Measurements from ENCODE around the gene SIGLEC12.

The SIGLEC12 gene

DNA sequence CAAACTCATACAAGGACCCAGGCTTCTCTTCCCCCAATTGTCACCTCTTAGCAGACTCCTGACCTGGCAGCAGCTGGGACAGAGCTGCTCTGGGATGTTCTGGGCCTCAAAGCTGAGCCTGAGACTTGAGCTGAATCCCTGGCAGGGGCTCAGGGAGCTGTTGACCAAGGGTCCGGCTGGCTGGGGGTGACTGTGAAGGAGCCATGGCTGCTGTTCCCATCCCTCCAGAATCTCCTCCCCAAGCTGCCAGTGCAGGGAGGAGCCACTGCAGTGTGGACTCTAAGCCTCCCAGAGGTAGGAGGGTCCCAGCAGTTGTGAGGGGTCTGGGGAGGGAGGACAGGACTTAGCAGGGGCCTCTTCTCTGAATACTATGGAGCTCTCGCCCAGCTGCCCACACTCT is 27.7 kb upstream of the SIGLEC12 start:
- Histone ChIP-seq H3K23ac (ENCODE audit: low read length in 2 of 2) (no peak overlapping the region), H3K36me3 (ENCODE audit: control insufficient read depth in 1 of 2, insufficient read depth in 2 of 2, low read depth in 1 of 2, low read length in 2 of 2) (no peaks in the 10 kb centered on the region), H2AK5ac (ENCODE audit: low read length, severe bottlenecking) (no peak overlapping the region), H3K9me3 (ENCODE audit: control insufficient read depth, low read length) (no peaks in the 10 kb centered on the region), H3K14ac (ENCODE audit: low read length in 2 of 2) (no peak overlapping the region), H3K4me1 (ENCODE audit: control insufficient read depth, insufficient read depth, low read depth, low read length) (no peaks in the 10 kb centered on the region), H2BK120ac (ENCODE audit: low read depth, low read length) (no peak overlapping the region), H3K27me3 (ENCODE audit: control insufficient read depth in 1 of 2, insufficient read depth in 1 of 2, low read length in 2 of 2) (peaks cover 0 to 25% of the 10 kb centered on the region in 2 experiments), H4K91ac (ENCODE audit: low read length) (no peak overlapping the region), H3K4ac (ENCODE audit: low read depth in 1 of 2, low read length in 2 of 2) (no peak overlapping the region), H3K4me3 (ENCODE audit: insufficient read depth in 1 of 2, low read depth in 1 of 2, low read length in 2 of 2) (no peak overlapping the region), H3K27ac (ENCODE audit: low read length, poor library complexity, severe bottlenecking) (no peak overlapping the region), H2BK5ac (ENCODE audit: low read depth, low read length, poor library complexity, severe bottlenecking) (no peak overlapping the region), H4K8ac (ENCODE audit: low read length) (no peak overlapping the region), H2BK15ac (ENCODE audit: low read depth, poor library complexity, severe bottlenecking) (no peak overlapping the region), H3K18ac (ENCODE audit: low read depth in 1 of 2, low read length in 2 of 2) (no peak overlapping the region), H2BK12ac (ENCODE audit: low read length in 2 of 2) (no peak overlapping the region), H3K79me1 (replicated peaks; ENCODE audit: low read length, poor library complexity, severe bottlenecking) (no peaks in the 10 kb centered on the region), H3K4me2 (ENCODE audit: low read length, poor library complexity, severe bottlenecking) (no peak overlapping the region), H2AFZ (ENCODE audit: low read depth, low read length) (no peak overlapping the region), H3K9ac (ENCODE audit: low read length) (no peak overlapping the region)
- 81% methylated on average over 2 of the region's 2 CpGs for WGBS
- DNase-seq: no peak

DNA sequence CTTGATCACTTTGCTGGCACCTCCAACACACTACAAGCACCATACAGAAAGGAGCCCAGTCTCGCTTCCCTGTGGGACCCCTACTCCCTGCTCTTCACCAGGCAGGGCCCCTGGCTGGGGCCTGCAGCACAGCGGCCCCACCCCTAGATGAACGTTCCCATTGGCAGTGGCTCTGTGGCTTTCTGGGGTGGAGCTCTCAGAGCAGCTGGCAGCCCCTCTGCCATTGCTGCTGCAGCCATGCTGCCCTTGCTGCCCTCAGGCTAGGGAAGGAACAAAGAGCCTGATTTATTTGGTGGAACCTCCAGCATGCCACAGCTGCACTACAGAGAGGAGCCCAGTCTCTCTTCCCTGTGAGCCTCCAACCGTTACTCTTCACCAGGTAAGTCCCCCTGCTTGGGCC is 24.1 kb upstream of the SIGLEC12 start:
- Histone ChIP-seq H3K18ac (ENCODE audit: low read depth in 1 of 2, low read length in 2 of 2) (no peak overlapping the region), H3K4me1 (ENCODE audit: control insufficient read depth, insufficient read depth, low read depth, low read length) (no peaks in the 10 kb centered on the region), H3K79me1 (replicated peaks; ENCODE audit: low read length, poor library complexity, severe bottlenecking) (no peaks in the 10 kb centered on the region), H2BK15ac (ENCODE audit: low read depth, poor library complexity, severe bottlenecking) (no peak overlapping the region), H3K36me3 (ENCODE audit: control insufficient read depth in 1 of 2, insufficient read depth in 2 of 2, low read depth in 1 of 2, low read length in 2 of 2) (no peaks in the 10 kb centered on the region), H3K14ac (ENCODE audit: low read length in 2 of 2) (no peak overlapping the region), H2BK5ac (ENCODE audit: low read depth, low read length, poor library complexity, severe bottlenecking) (no peak overlapping the region), H3K9ac (ENCODE audit: low read length) (no peak overlapping the region), H2BK120ac (ENCODE audit: low read depth, low read length) (no peak overlapping the region), H3K23ac (ENCODE audit: low read length in 2 of 2) (no peak overlapping the region), H2AK5ac (ENCODE audit: low read length, severe bottlenecking) (no peak overlapping the region), H3K4me2 (ENCODE audit: low read length, poor library complexity, severe bottlenecking) (no peak overlapping the region), H3K4ac (ENCODE audit: low read depth in 1 of 2, low read length in 2 of 2) (no peak overlapping the region), H2BK12ac (ENCODE audit: low read length in 2 of 2) (no peak overlapping the region), H3K27ac (ENCODE audit: low read length, poor library complexity, severe bottlenecking) (no peak overlapping the region), H3K27me3 (ENCODE audit: control insufficient read depth in 1 of 2, insufficient read depth in 1 of 2, low read length in 2 of 2) (peaks cover 0 to 6% of the 10 kb centered on the region in 2 experiments), H4K8ac (ENCODE audit: low read length) (no peak overlapping the region), H2AFZ (ENCODE audit: low read depth, low read length) (no peak overlapping the region), H4K91ac (ENCODE audit: low read length) (no peak overlapping the region), H3K4me3 (ENCODE audit: insufficient read depth in 1 of 2, low read depth in 1 of 2, low read length in 2 of 2) (no peak overlapping the region), H3K9me3 (ENCODE audit: control insufficient read depth, low read length) (no peaks in the 10 kb centered on the region)
- WGBS: 66% methylated on average over 4 of the region's 4 CpGs
- no peak for DNase-seq

GRCh38 chr19:51524666-51525264 is 23.2 kb upstream of the SIGLEC12 start:
- Histone ChIP-seq H3K79me1 (replicated peaks; ENCODE audit: low read length, poor library complexity, severe bottlenecking) (no peaks in the 10 kb centered on the region), H2BK15ac (ENCODE audit: low read depth, poor library complexity, severe bottlenecking) (no peak overlapping the region)
- 68% methylated on average over 8 of the region's 8 CpGs for WGBS

DNA sequence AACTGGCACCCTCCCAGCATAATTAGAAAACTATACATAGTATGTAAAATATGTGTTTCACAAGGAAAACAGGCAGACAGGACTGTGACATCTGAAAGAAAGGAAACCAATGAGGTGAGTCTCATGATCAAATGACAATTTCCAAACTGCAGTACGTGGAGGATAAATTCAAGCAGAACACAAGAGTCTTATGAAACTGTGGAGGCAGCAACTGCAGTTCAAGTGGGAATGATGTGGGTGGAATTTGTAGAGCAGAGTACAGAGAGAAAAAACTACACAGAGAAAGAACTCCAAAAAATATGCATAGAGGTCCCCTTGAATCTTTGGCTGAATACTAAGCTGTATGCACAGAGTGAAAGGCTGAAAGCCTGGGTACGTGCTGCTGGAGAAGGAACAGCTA is 20.2 kb upstream of the SIGLEC12 start:
- H2BK5ac ChIP-seq (ENCODE audit: low read depth, low read length, poor library complexity, severe bottlenecking): no peak overlapping the region
- no peak overlapping the region for H3K18ac ChIP-seq (ENCODE audit: low read depth in 1 of 2, low read length in 2 of 2)
- WGBS: 20% methylated on average over 1 of the region's 2 CpGs
- no peak overlapping the region for H3K4ac ChIP-seq (ENCODE audit: low read depth in 1 of 2, low read length in 2 of 2)
- H3K9me3 ChIP-seq (ENCODE audit: control insufficient read depth, low read length): peaks cover 6% of the 10 kb centered on the region
- no peak overlapping the region for H3K23ac ChIP-seq (ENCODE audit: low read length in 2 of 2)
- DNase-seq: no peak
- H3K27me3 ChIP-seq (ENCODE audit: control insufficient read depth in 1 of 2, insufficient read depth in 1 of 2, low read length in 2 of 2): no peaks in the 10 kb centered on the region
- no peak overlapping the region for H2AK5ac ChIP-seq (ENCODE audit: low read length, severe bottlenecking)
- no peak overlapping the region for H2AFZ ChIP-seq (ENCODE audit: low read depth, low read length)
- no peaks in the 10 kb centered on the region for H3K36me3 ChIP-seq (ENCODE audit: control insufficient read depth in 1 of 2, insufficient read depth in 2 of 2, low read depth in 1 of 2, low read length in 2 of 2)
- H4K8ac ChIP-seq (ENCODE audit: low read length): no peak overlapping the region
- no peak overlapping the region for H3K9ac ChIP-seq (ENCODE audit: low read length)
- H3K4me3 ChIP-seq (ENCODE audit: insufficient read depth in 1 of 2, low read depth in 1 of 2, low read length in 2 of 2): no peak overlapping the region
- H3K4me1 ChIP-seq (ENCODE audit: control insufficient read depth, insufficient read depth, low read depth, low read length): no peaks in the 10 kb centered on the region
- no peak overlapping the region for H4K91ac ChIP-seq (ENCODE audit: low read length)
- H2BK12ac ChIP-seq (ENCODE audit: low read length in 2 of 2): no peak overlapping the region
- H3K79me1 ChIP-seq (replicated peaks; ENCODE audit: low read length, poor library complexity, severe bottlenecking): no peaks in the 10 kb centered on the region
- H3K14ac ChIP-seq (ENCODE audit: low read length in 2 of 2): no peak overlapping the region
- no peak overlapping the region for H2BK120ac ChIP-seq (ENCODE audit: low read depth, low read length)
- H2BK15ac ChIP-seq (ENCODE audit: low read depth, poor library complexity, severe bottlenecking): no peak overlapping the region
- H3K27ac ChIP-seq (ENCODE audit: low read length, poor library complexity, severe bottlenecking): no peak overlapping the region
- no peak overlapping the region for H3K4me2 ChIP-seq (ENCODE audit: low read length, poor library complexity, severe bottlenecking)

More at GRCh38 chr19:51524666-51525264, 23.2 kb upstream of the SIGLEC12 start:
- H2BK5ac ChIP-seq (ENCODE audit: low read depth, low read length, poor library complexity, severe bottlenecking): no peak overlapping the region
- H3K18ac ChIP-seq (ENCODE audit: low read depth in 1 of 2, low read length in 2 of 2): no peak overlapping the region
- no peaks in the 10 kb centered on the region for H3K27me3 ChIP-seq (ENCODE audit: control insufficient read depth in 1 of 2, insufficient read depth in 1 of 2, low read length in 2 of 2)
- no peak overlapping the region for H3K14ac ChIP-seq (ENCODE audit: low read length in 2 of 2)
- no peak overlapping the region for H2AFZ ChIP-seq (ENCODE audit: low read depth, low read length)
- H3K27ac ChIP-seq (ENCODE audit: low read length, poor library complexity, severe bottlenecking): no peak overlapping the region
- H3K4me3 ChIP-seq (ENCODE audit: insufficient read depth in 1 of 2, low read depth in 1 of 2, low read length in 2 of 2): no peak overlapping the region
- no peaks in the 10 kb centered on the region for H3K36me3 ChIP-seq (ENCODE audit: control insufficient read depth in 1 of 2, insufficient read depth in 2 of 2, low read depth in 1 of 2, low read length in 2 of 2)
- H4K91ac ChIP-seq (ENCODE audit: low read length): no peak overlapping the region
- no peak overlapping the region for H3K4ac ChIP-seq (ENCODE audit: low read depth in 1 of 2, low read length in 2 of 2)
- H3K4me2 ChIP-seq (ENCODE audit: low read length, poor library complexity, severe bottlenecking): no peak overlapping the region
- H3K9me3 ChIP-seq (ENCODE audit: control insufficient read depth, low read length): no peaks in the 10 kb centered on the region
- H4K8ac ChIP-seq (ENCODE audit: low read length): no peak overlapping the region
- H3K9ac ChIP-seq (ENCODE audit: low read length): no peak overlapping the region
- H2BK12ac ChIP-seq (ENCODE audit: low read length in 2 of 2): no peak overlapping the region
- no peak overlapping the region for H2BK120ac ChIP-seq (ENCODE audit: low read depth, low read length)
- H3K23ac ChIP-seq (ENCODE audit: low read length in 2 of 2): no peak overlapping the region
- H2AK5ac ChIP-seq (ENCODE audit: low read length, severe bottlenecking): no peak overlapping the region
- no peak for DNase-seq
- H3K4me1 ChIP-seq (ENCODE audit: control insufficient read depth, insufficient read depth, low read depth, low read length): no peaks in the 10 kb centered on the region

All from mesenchymal stem cell (in vitro differentiated cells and primary cell).